K562 (cell line): ENCODE data around the gene VGF. TPM values are rescaled to one million over a fixed set of nuclear protein-coding genes. Genes with fewer than 3 reads are reported as not detected.

Experiments used
- ATF3 ChIP-seq, 2 experiments: fragments of 450-650 bp in 1 of 2; sonication (generic) in 1 of 2; formaldehyde crosslinking in 1 of 2; IDR thresholded peaks in 1 of 2; conservative IDR thresholded peaks in 1 of 2; 2 replicates each; pipeline versions ENCODE4 v1.6.1 to v1.8.1; 2016 to 2023; ENCODE audit warnings: mild to moderate bottlenecking in 2 of 2, moderate library complexity in 2 of 2, inconsistent platforms in 1 of 2, missing genetic modification reagents in 1 of 2
- ATF7 ChIP-seq: fragments of 450-650 bp; IDR thresholded peaks from 2 replicates; pipeline ENCODE4 v1.7.1; 2014; ENCODE audit warnings: mild to moderate bottlenecking, moderate library complexity
- E2F4 ChIP-seq: sonication (generic); formaldehyde crosslinking; IDR thresholded peaks from 2 replicates; pipeline ENCODE4 v1.8.0; 2022; ENCODE audit warnings: mild to moderate bottlenecking, low read depth, missing genetic modification reagents
- HNRNPH1 ChIP-seq: fragments of 200-400 bp; formaldehyde crosslinking; optimal IDR thresholded peaks from 2 replicates; pipeline ENCODE3; 2017; ENCODE audit warnings: low read depth, mild to moderate bottlenecking, low read length, moderate library complexity
- MTA2 ChIP-seq: fragments of 450-650 bp; IDR thresholded peaks from 2 replicates; pipeline ENCODE4 v1.6.1; 2016; ENCODE audit warnings: low read depth
- NCOR1 ChIP-seq: fragments of 450-650 bp; IDR thresholded peaks from 2 replicates; pipeline ENCODE4 v1.6.1; 2016; ENCODE audit warnings: mild to moderate bottlenecking, moderate library complexity
- NFXL1 ChIP-seq: fragments of 450-650 bp; formaldehyde crosslinking; IDR thresholded peaks from 2 replicates; pipeline ENCODE4 v1.4.0; 2021; ENCODE audit warnings: mild to moderate bottlenecking
- NR0B1 ChIP-seq: fragments of 450-650 bp; IDR thresholded peaks from one replicate; pipeline ENCODE4 v1.6.1; 2018; ENCODE audit warnings: mild to moderate bottlenecking, moderate library complexity; ENCODE audit not compliant: partially characterized antibody
- PRDM10 ChIP-seq: fragments of 450-650 bp; IDR thresholded peaks from 2 replicates; pipeline ENCODE4 v1.6.1; 2018; ENCODE audit not compliant: partially characterized antibody
- PTRF ChIP-seq: fragments of 450-650 bp; IDR thresholded peaks from 2 replicates; pipeline ENCODE4 v1.6.1; 2016; ENCODE audit warnings: mild to moderate bottlenecking, missing genetic modification characterization, missing compliant biosample characterization
- RCOR1 ChIP-seq, 2 experiments: IDR thresholded peaks; 2 replicates each; pipeline ENCODE4 v1.6.1; 2012; ENCODE audit warnings: low read depth in 2 of 2, low read length in 2 of 2, borderline replicate concordance in 1 of 2, improper control_type of control experiment in 1 of 2
- SMC3 ChIP-seq: conservative IDR thresholded peaks from 2 replicates; pipeline ENCODE4 v1.6.1; 2011; ENCODE audit warnings: low read depth, low read length, improper control_type of control experiment; ENCODE audit not compliant: insufficient read depth
- TCF15 ChIP-seq: fragments of 250-450 bp; sonication (Bioruptor Pico); IDR thresholded peaks from 2 replicates; pipeline ENCODE4 v1.8.0; 2022; ENCODE audit warnings: moderate library complexity, mild to moderate bottlenecking, inconsistent platforms
- ZBTB12 ChIP-seq: fragments of 250-450 bp; sonication (Bioruptor Pico); IDR thresholded peaks from 2 replicates; pipeline ENCODE4 v1.4.0; 2020
- ZBTB26 ChIP-seq: fragments of 450-650 bp; formaldehyde crosslinking; IDR thresholded peaks from 2 replicates; pipeline ENCODE4 v1.4.0; 2022; ENCODE audit warnings: missing genetic modification characterization
- ZNF354B ChIP-seq: fragments of 250-450 bp; sonication (Bioruptor Pico); IDR thresholded peaks from 2 replicates; pipeline ENCODE4 v1.4.0; 2020
- ZNF384 ChIP-seq: IDR thresholded peaks from 2 replicates; pipeline ENCODE4 v1.6.1; 2012; ENCODE audit warnings: low read depth, low read length, improper control_type of control experiment
- polyA plus RNA-seq, 8 experiments: library from polyadenylated mRNA; depleted of rRNA in 4 of 8; stranded (reverse) in 5 of 8; unstranded in 3 of 8; fragments of >200 nt; fragmentation: Nextera tagmentation in 2 of 8; fragmentation: Illumina TruSeq in 1 of 8; extraction: Ambion mirVana in 2 of 8; extraction: Trizol in 1 of 8; gene quantifications; 2 replicates each; pipeline versions ENCODE4 v1.2.1 to v1.2.3, GENCODE V29; 2011 to 2014; ENCODE audit warnings: inconsistent platforms in 1 of 8, missing spikeins in 1 of 8
- total RNA-seq, 7 experiments: library from RNA; depleted of rRNA in 6 of 7; stranded (reverse); fragments of >200 nt in 6 of 7; fragmentation: Illumina TruSeq in 2 of 7; extraction: Trizol in 2 of 7; gene quantifications; 2 replicates each; pipeline versions ENCODE4 v1.2.1 to v1.2.3, GENCODE V29; 2011 to 2021; ENCODE audit warnings: low replicate concordance in 1 of 7

Gene VGF
- total and polyA plus RNA-seq, 9 of the 15 experiments (the other 6 are each of a cell fraction or from before 2014, with no cell fraction given) = 0.03 to 5.7 (median 0.34) TPM

- no peak for TF ChIP-seq NFXL1
- no peak for TF ChIP-seq ZNF384
- no peak for TF ChIP-seq MTA2
- no peak for TF ChIP-seq ZBTB26
- no peak for TF ChIP-seq RCOR1 (IDR thresholded peaks at IDR 0.05; ENCODE audit: borderline replicate concordance in 1 of 2, low read depth in 2 of 2, low read length in 2 of 2)
- TF ChIP-seq PTRF (tag) = peak; percentile 9; the same call in 1 of the 2 replicates
- peak; percentile 65 for TF ChIP-seq ATF3 (IDR thresholded peaks at IDR 0.05)
- TF ChIP-seq ATF3 (CRISPR knock-in tag; conservative IDR thresholded peaks at IDR 0.05) = no peak
- TF ChIP-seq E2F4 (CRISPR knock-in tag) = no peak
- no peak for TF ChIP-seq SMC3
- TF ChIP-seq ZNF354B (CRISPR knock-in tag) = no peak
- no peak for TF ChIP-seq PRDM10
- TF ChIP-seq HNRNPH1 = no peak
- TF ChIP-seq TCF15 = no peak
- no peak for TF ChIP-seq ATF7
- TF ChIP-seq NCOR1 = no peak
- no peak for TF ChIP-seq NR0B1
- TF ChIP-seq ZBTB12 (CRISPR knock-in tag) = no peak
Observed at GRCh38 chr7:101151908-101152651, 13.3 kb downstream of the VGF start (continued).
